Gastrocnemius medialis (tissue), 4 donors: ENCODE results near the gene UTP14A.

ENCODE experiments used
- CTCF ChIP-seq, 5 experiments: fragments of 450-650 bp in 3 of 5; fragments of 200-600 bp in 2 of 5; sonication (generic) in 2 of 5; IDR thresholded peaks in 4 of 5; conservative IDR thresholded peaks in 1 of 5; 1 replicate in 4 of 5; 2 replicates in 1 of 5; pipeline ENCODE4 v1.5.1; 2016 to 2019; ENCODE audit warnings: antibody characterized with exemption in 5 of 5, mild to moderate bottlenecking in 3 of 5, moderate library complexity in 3 of 5
- POLR2A ChIP-seq, 2 donors: fragments of 450-650 bp; IDR thresholded peaks; one replicate each; pipeline ENCODE4 v1.6.1; 2017; ENCODE audit warnings: antibody characterized with exemption in 2 of 2, mild to moderate bottlenecking in 2 of 2, moderate library complexity in 2 of 2

GRCh38 chrX:129877401-129877800 lies 28.6 kb upstream of the UTP14A start:
- no peak for TF ChIP-seq POLR2A (IDR thresholded peaks at IDR 0.05)
- TF ChIP-seq CTCF (IDR thresholded peaks at IDR 0.05 in 4 of 5, conservative IDR thresholded peaks at IDR 0.05 in 1 of 5), result no peak
